K562 (cell line): ENCODE measurements around the gene IGSF23. TPM values are rescaled to one million over a fixed set of nuclear protein-coding genes. Genes with fewer than 3 reads are reported as not detected.

Source experiments
- ADNP ChIP-seq: fragments of 200-800 bp; sonication (Bioruptor generic); IDR thresholded peaks from 2 replicates; pipeline ENCODE4 v1.6.1; 2016; ENCODE audit warnings: missing genetic modification characterization, missing compliant biosample characterization
- ATF4 ChIP-seq: fragments of 450-650 bp; formaldehyde crosslinking; IDR thresholded peaks from 2 replicates; pipeline ENCODE4 v1.4.0; 2022; ENCODE audit warnings: mild to moderate bottlenecking, moderate library complexity
- BCOR ChIP-seq: fragments of 450-650 bp; IDR thresholded peaks from 2 replicates; pipeline ENCODE4 v1.6.1; 2016
- BRD4 ChIP-seq: fragments of 200-600 bp; sonication (generic); IDR thresholded peaks from 2 replicates; pipeline ENCODE4 v1.6.1; 2017; ENCODE audit warnings: inconsistent platforms
- CEBPZ ChIP-seq: fragments of 150-350 bp; IDR thresholded peaks from 2 replicates; pipeline ENCODE4 v1.6.1; 2014; ENCODE audit warnings: low read depth, mild to moderate bottlenecking, low read length, borderline replicate concordance
- DPF2 ChIP-seq: fragments of 450-650 bp; IDR thresholded peaks from 2 replicates; pipeline ENCODE4 v1.6.1; 2016
- HLTF ChIP-seq: fragments of 450-650 bp; IDR thresholded peaks from 2 replicates; pipeline ENCODE4 v1.6.1; 2016
- HNRNPL ChIP-seq: fragments of 200-400 bp; formaldehyde crosslinking; IDR thresholded peaks from 2 replicates; pipeline ENCODE4 v1.6.1; 2017; ENCODE audit warnings: low read depth, mild to moderate bottlenecking, low read length
- KDM4B ChIP-seq, 2 experiments: fragments of 450-650 bp in 1 of 2; sonication (generic) in 1 of 2; IDR thresholded peaks; 2 replicates each; pipeline ENCODE4 v1.6.1; 2016 to 2017; ENCODE audit warnings: borderline replicate concordance in 2 of 2, antibody characterized with exemption in 1 of 2, low read depth in 1 of 2, mild to moderate bottlenecking in 1 of 2
- MTA2 ChIP-seq: fragments of 450-650 bp; IDR thresholded peaks from 2 replicates; pipeline ENCODE4 v1.6.1; 2016; ENCODE audit warnings: low read depth
- NCOA2 ChIP-seq, 2 experiments: fragments of 450-650 bp; IDR thresholded peaks; 2 replicates each; pipeline ENCODE4 v1.6.1; 2018; ENCODE audit warnings: mild to moderate bottlenecking in 2 of 2, moderate library complexity in 1 of 2; ENCODE audit not compliant: partially characterized antibody in 2 of 2
- PHF8 ChIP-seq: fragments of 200-600 bp; sonication (generic); IDR thresholded peaks from 2 replicates; pipeline ENCODE4 v1.6.1; 2012; ENCODE audit warnings: mixed run types, mild to moderate bottlenecking, inconsistent platforms, low read length, moderate library complexity, borderline replicate concordance
- RBM22 ChIP-seq: fragments of 200-400 bp; formaldehyde crosslinking; IDR thresholded peaks from 2 replicates; pipeline ENCODE4 v1.6.1; 2018; ENCODE audit warnings: low read length, low read depth; ENCODE audit not compliant: poor library complexity, severe bottlenecking
- SREBF2 ChIP-seq: sonication (generic); formaldehyde crosslinking; IDR thresholded peaks from 2 replicates; pipeline ENCODE4 v1.4.0; 2020; ENCODE audit warnings: mild to moderate bottlenecking, missing genetic modification reagents
- TAF7 ChIP-seq: fragments of 450-650 bp; IDR thresholded peaks from 2 replicates; pipeline ENCODE4 v1.6.1; 2016; ENCODE audit warnings: missing genetic modification characterization, missing compliant biosample characterization
- TAL1 ChIP-seq: fragments of 450-650 bp; IDR thresholded peaks from 2 replicates; pipeline ENCODE4 v1.6.1; 2016; ENCODE audit warnings: mild to moderate bottlenecking
- TSC22D4 ChIP-seq: fragments of 450-650 bp; IDR thresholded peaks from 2 replicates; pipeline ENCODE4 v1.6.1; 2016; ENCODE audit warnings: missing genetic modification characterization, missing biosample characterization, control low read depth
- ZBTB26 ChIP-seq: fragments of 450-650 bp; formaldehyde crosslinking; IDR thresholded peaks from 2 replicates; pipeline ENCODE4 v1.4.0; 2022; ENCODE audit warnings: missing genetic modification characterization
- ZFP91 ChIP-seq: sonication (generic); formaldehyde crosslinking; IDR thresholded peaks from 2 replicates; pipeline ENCODE4 v1.8.0; 2022; ENCODE audit warnings: mild to moderate bottlenecking, missing genetic modification reagents
- ZNF384 ChIP-seq: IDR thresholded peaks from 2 replicates; pipeline ENCODE4 v1.6.1; 2012; ENCODE audit warnings: low read depth, low read length, improper control_type of control experiment
- ZNF398 ChIP-seq: fragments of 250-450 bp; sonication (Bioruptor Pico); IDR thresholded peaks from 2 replicates; pipeline ENCODE4 v1.8.0; 2021; ENCODE audit warnings: moderate library complexity, mild to moderate bottlenecking, inconsistent platforms
- ZNF780A ChIP-seq: fragments of 250-450 bp; sonication (Bioruptor Pico); IDR thresholded peaks from 2 replicates; pipeline ENCODE4 v1.5.0; 2021; ENCODE audit warnings: mild to moderate bottlenecking
- polyA plus RNA-seq, 8 experiments: library from polyadenylated mRNA; depleted of rRNA in 4 of 8; stranded (reverse) in 5 of 8; unstranded in 3 of 8; fragments of >200 nt; fragmentation: Nextera tagmentation in 2 of 8; fragmentation: Illumina TruSeq in 1 of 8; extraction: Ambion mirVana in 2 of 8; extraction: Trizol in 1 of 8; gene quantifications; 2 replicates each; pipeline versions ENCODE4 v1.2.1 to v1.2.3, GENCODE V29; 2011 to 2014; ENCODE audit warnings: inconsistent platforms in 1 of 8, missing spikeins in 1 of 8
- total RNA-seq, 7 experiments: library from RNA; depleted of rRNA in 6 of 7; stranded (reverse); fragments of >200 nt in 6 of 7; fragmentation: Illumina TruSeq in 2 of 7; extraction: Trizol in 2 of 7; gene quantifications; 2 replicates each; pipeline versions ENCODE4 v1.2.1 to v1.2.3, GENCODE V29; 2011 to 2021; ENCODE audit warnings: low replicate concordance in 1 of 7

The IGSF23 gene
- total and polyA plus RNA-seq, 9 of the 15 experiments (the other 6 are each of a cell fraction or from before 2014, with no cell fraction given) = not detected

- TF ChIP-seq ZNF384 (no peak), ZNF398 (CRISPR knock-in tag) (no peak), ZNF780A (CRISPR knock-in tag) (no peak), HLTF (peak; percentile 75; the same call in 1 of the 2 replicates), KDM4B (IDR thresholded peaks at IDR 0.05; ENCODE audit: borderline replicate concordance in 2 of 2, low read depth in 1 of 2) (no peak), PHF8 (no peak), DPF2 (peak; percentile 70), MTA2 (peak; percentile 65), RBM22 (no peak), NCOA2 (IDR thresholded peaks at IDR 0.05; ENCODE audit: partially characterized antibody in 2 of 2) (no peak), CEBPZ (no peak), TAL1 (peak; percentile 58), TSC22D4 (no peak), ZFP91 (CRISPR knock-in tag) (no peak), ATF4 (CRISPR knock-in tag) (no peak), BRD4 (no peak), ZBTB26 (CRISPR knock-in tag) (0 out of 2 replicates have a peak, but pooled peaks have one; percentile 45), SREBF2 (no peak), HNRNPL (no peak), BCOR (peak; percentile 50), ADNP (tag) (no peak), TAF7 (tag) (no peak)
Measured at GRCh38 chr19:44642377-44642776, 29.0 kb downstream of the IGSF23 start (continued).
